GM18507 (cell line): ENCODE results near the gene BCR.

Experiments used
- DNase-seq: peaks from one replicate; pipeline ENCODE4 v3.0.0; 2011; ENCODE audit warnings: low read depth; ENCODE audit not compliant: insufficient read length; ENCODE audit errors: extremely low spot score
- FAIRE-seq: peaks from 2 replicates; lab custom pipeline; 2011; peaks lifted over from hg19 to GRCh38; lab: Jason Lieb, UNC

BCR gene

DNA sequence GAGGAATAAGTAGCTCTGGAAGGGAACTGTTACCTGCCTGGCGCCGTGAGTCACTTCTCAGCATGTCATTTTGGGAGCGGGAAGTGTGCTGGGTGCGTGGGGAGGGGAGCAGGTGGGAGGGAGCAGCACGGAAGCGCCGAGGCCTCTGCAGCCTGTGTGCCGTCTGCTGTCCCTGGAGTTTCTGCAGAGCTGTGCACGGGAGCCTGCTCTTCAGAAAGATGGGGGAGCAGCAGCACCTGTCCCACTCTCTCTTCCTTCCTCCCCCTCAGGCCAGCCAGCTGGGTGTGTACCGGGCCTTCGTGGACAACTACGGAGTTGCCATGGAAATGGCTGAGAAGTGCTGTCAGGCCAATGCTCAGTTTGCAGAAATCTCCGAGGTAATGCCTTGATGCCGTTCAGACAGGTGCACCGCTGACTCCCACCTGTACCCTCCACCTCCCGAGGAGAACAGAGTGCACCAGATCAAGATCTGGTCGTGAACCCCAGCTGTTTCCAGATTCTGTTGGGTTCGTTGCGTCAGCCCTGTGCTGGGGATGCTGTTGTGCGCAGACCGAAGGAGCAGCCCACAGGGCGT is 87.9 kb downstream of the BCR start:
- DNase-seq (no peak), FAIRE-seq (no peak)

DNA sequence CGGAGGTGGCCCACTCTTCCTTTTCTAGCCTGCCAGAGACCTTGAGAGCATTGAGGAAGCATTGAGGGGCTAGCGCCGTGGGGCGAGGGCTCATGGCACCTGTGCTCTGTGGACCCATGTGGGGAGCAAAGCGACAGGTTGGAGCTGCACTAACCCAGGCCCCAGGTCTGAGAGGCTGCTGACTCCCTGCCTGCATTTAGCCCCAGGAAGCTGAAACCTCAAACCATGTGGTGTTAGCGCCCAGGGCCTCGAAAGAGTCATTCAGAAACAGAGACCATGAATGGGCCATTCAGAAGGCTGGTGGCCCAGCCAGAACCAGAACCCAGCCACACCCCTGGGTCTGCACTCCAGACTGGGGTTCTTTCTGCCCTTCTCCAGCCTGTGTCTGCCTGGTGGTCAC is 88.6 kb downstream of the BCR start:
- FAIRE-seq, result no peak
- peak; percentile 46 for DNase-seq

DNA sequence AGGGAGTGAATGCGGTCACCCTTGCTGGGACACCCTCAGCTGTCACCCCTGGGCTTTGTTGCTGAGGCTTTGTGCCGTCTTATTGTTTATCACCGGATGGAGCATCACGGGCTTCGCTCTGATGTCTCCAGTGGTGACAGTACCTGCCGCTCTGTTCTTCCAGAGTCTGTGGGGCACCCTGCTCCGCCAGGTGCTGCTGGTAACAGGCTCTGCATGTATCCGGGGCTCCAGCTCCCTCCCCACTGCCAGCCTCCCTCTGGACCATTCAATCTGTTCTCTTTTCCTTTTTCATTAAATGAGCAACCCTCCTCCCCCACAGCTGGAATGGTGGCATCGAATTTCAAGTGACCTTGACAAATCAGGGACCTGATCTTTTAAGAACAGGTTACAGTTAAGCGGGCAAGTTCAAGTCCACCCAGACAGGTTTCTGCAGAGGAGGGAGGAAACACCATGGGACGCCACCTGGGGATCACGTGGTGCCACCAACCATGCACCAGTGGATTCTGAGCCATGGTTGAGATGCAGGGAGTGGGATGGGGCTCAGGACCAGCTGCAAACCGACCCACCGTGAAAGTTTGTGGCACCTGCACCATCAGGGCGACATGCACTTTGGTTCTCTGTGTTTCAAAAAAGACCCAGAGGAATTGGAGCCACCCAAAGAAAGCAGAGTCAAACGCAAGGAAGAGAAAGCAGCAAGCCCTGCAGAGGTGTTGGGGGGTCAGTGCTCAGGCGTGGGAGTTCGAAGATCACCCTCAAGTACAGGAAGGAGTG is 89.3 kb downstream of the BCR start:
- FAIRE-seq (no peak), DNase-seq (no peak)

DNA sequence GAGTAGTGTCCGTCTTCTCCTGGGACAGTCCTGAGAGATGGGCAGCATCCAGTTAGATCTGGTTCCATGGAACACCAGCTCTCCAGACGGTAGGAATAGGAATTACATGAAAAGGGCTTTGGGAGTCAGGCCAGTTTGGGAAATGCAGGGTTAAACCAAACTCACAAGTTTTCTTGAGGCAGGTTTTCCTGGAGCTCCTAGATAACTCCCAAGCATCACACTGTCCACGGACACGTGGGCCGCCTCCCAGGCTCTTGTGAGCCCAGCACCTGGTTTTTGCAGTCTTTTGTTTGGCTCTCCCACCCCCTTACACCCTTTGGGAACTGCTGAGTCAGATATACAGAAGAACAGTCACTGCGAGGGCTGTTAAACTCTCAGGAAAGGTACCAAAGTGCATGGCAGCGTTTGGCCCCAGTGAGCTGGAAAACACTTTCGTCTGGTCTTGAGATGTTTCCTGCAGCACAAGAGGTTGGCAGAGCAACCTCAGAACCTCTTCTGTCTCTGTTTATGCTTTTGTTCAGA is 90.0 kb downstream of the BCR start:
- FAIRE-seq (no peak), DNase-seq (no peak)

DNA sequence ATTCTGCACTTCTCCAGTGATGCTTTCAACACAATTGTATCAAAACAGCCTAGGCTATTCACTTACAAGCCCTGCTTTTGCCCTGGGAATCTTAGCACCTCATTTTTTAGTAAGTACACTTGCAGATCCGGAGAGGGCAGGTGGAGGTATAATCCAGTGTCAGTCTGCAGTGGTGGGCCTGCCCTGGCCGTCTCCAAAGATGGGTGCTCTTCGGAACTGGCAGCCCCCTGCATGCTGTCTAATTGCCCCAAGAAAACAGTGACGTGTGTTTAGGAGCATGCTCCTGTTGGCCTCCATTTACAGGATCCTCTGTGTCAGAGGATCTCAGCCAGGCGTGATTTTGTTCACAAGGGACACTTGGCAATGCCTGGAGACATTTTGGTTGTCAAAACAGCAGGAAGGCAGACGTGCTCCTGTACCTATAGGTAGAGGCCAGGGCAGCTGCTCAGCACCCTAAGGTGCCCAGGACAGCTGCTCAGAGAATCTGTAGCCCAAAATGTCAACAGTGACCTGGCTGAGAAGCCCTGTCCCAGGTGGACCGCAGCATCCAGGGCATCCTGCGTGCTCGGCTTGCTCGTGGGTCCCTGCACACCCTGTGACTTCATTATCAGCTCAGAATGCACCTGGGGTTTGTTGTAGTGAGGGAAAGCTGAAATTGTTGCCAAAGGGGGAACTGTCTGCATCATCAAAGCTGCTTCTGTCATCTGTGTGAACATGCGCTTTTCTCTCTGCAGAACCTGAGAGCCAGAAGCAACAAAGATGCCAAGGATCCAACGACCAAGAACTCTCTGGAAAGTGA is 90.7 kb downstream of the BCR start:
- FAIRE-seq, result no peak

DNA sequence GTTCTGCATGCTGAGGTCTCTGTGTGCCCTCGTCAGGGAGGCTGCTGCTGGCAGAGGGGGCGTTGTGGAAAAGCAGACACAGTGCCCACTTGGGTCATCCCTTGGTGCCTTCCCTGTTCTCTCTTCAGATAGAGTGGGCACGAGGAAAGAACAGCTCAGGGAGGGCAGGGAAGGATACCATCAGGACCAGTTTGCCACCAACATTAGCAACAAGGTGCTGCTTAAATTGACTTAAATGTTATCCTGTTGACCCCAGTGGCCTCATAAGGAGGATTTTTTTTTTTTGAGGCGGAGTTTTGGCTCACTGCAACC is 91.2 kb downstream of the BCR start:
- FAIRE-seq (no peak), DNase-seq (no peak)

More for the DNA sequence above, 90.7 kb downstream of the BCR start:
- DNase-seq, result no peak

DNA sequence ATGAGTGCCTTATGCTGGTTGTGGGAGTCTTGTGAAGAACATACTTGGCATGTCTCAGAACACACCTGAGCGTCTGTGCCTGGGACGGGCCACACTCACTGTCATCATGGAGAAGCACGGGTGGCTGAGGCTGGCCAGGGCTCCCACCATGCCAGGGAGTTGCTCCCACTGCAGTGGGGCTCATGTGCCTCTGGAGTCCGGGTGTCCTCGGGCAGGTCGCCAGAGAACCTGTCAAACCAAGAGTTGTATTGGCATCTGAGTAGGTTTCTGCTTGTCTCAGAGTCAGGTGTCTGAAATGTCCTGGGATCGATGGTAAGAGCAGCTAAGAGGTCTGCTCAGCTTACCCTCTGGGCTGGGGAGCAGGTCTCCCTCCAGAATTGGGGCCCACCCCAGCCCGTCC is 92.1 kb downstream of the BCR start:
- DNase-seq (no peak), FAIRE-seq (no peak)

DNA sequence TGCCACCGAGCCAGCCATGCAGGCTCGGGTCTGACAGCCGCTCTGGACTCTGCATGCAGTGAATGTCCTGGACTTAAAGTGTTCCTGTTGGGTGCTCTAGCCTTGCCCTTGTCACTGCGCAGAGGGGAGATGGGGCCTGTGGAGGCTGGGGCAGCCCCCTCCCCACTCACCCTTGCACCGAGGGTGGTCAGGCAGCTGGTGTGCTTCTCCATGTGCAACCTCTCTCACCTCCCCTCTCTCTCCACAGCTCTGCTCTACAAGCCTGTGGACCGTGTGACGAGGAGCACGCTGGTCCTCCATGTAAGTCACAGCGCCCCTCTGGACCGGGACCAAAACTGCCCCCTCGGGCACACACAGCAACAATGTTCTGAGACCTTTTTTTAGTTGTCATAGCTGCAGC is 92.5 kb downstream of the BCR start:
- FAIRE-seq (no peak), DNase-seq (no peak)

DNA sequence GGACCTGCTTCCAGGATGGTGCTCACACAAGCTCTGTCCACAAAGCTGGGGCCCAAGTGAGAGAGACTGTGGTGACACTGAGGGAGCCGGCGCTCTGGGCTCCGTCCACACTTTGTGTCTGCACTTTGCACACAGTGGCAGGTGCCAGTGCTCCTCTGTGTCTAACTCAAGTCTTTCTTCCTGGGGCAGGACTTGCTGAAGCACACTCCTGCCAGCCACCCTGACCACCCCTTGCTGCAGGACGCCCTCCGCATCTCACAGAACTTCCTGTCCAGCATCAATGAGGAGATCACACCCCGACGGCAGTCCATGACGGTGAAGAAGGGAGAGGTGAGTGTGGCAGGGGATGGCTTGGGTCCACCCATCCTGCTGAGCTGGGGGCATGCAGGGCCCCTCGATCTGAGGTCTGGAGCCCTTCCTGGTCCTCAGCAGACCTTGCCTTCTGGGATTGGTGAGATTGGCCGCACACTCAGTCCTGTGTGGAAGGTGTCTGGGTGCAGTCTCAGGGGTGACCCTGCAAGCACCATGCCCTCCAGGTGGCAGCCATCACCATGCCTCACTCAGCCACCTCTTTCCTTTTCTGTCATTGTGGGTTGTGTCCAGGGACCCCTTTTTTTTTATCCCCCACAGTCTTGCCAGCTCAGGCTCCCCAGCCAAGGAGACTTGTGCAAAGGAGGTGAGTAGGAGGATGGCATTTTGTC is 93.3 kb downstream of the BCR start:
- DNase-seq, result no peak
- no peak for FAIRE-seq

DNA sequence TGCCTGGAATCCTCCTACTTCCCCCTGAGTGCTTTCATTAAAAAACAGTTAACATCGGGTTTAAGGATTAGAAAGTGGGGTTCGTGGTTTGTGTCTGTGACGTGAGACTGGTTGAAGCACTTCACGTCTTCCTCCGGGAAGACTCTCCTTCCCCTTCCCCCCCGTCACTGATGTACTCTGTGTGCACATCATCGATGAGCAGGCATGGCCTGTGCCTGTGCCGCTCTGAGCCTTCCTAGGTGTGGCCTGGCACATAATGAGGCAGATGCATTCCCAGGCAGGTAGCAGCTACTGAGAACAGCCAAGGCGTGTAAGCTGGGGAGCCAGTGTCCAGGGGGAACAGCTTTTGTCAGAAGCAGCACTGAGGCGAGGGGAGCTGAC is 93.8 kb downstream of the BCR start:
- FAIRE-seq, result no peak

DNA sequence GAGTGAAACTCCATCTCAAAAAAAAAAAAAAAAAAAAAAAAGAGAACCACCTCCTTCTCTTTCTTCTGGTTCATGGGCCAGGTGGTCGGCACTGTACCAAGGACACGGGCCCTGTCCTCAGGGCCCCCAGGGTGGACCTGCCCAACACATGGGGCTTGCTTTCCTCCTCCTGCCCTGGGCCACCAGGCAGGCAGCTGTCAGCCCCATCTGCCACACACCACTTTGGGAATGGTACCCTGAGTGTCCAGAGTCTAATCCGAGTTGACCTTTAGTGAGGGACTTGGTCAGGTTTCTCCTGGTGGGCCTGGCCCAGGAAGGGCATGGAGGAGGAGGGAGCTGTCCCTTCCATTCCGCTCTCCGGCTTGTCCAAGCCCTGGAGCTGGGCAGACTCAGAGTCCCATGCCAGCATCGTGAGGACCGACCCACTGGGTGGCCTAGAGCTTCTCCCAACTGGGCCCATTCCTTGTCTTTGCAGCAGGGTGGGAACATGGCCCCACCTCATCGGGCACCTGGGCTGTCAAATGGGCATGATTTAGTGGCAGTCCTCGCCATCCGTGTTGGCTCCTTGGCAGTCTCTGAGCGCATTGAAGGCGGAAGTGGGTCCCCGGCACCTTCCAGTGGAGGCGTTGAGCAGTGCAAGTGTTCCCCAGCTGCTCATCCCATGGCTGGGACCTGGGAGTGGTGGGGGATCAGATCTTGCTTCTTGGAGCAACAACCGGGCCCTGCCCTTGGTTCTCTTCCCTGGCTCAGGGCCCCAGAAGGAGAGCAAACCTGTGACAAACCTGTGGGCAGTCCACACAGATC is 94.8 kb downstream of the BCR start:
- DNase-seq, result no peak

More for the DNA sequence above, 93.8 kb downstream of the BCR start:
- DNase-seq, result no peak

DNA sequence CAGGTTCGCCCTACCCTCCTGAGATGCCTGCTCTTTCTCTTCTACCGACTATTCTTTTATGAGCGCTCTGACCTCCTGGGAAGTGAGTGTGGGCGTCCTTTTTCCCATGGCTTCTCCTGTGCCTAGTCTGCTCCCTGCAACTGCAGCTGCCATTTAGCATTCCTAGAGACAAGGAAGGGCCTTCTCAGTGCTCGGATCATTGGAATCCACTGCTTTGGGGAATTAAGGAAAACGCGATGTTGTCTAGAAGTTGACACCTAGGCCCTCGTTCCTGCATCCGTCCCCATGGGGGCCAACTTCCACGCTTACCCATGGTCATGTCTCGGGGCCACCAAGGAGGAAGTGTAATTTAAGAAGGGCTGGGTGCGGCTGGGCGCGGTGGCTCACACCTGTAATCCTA is 95.4 kb downstream of the BCR start:
- FAIRE-seq, result no peak
- DNase-seq, result no peak

More for the DNA sequence above, 94.8 kb downstream of the BCR start:
- FAIRE-seq, result no peak

DNA sequence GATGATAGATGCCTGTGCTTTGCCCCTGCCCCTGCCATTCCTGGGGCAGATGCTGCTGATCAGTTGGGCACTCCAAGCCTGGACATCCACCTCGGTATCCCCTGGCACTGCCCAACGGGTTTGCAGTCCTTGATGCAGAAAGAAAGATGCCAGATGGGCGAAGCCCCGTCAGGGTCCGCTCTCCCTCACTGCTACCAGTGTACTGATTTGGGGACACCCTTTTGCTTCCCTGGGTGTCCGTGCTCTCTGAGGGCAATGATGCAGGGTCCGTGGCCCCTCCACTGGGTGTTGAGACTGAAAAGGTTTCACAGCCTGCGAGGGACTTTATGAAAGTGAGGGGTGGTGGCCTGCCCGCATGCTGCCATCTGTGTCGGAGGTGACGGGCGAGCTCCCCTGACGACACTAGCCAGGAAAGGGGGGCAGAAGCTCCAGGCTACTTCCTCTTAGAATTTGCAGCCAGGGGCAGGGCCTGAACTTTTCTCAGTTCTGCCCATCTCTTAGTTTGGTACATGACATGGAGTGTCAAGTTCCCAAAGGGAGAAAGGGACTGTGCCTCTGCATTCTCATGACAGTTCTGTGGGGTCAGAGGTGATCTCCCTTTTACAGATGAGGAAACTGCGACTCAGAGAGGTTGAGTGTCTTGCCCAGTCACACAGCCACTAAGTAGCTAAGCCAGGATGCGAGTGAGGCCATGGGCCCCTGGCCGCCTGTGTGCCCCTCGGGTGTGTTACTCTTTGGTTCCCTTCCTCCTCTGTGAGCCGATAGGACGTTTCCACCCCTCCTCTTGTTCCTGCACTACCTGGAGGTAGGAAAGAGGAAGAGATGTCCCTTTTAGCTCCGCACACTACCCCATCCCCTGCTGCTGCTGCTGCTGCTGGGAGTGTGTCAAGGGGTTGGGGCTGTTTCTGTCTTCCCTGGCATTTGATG is 96.6 kb downstream of the BCR start:
- no peak for DNase-seq
- FAIRE-seq, result no peak

DNA sequence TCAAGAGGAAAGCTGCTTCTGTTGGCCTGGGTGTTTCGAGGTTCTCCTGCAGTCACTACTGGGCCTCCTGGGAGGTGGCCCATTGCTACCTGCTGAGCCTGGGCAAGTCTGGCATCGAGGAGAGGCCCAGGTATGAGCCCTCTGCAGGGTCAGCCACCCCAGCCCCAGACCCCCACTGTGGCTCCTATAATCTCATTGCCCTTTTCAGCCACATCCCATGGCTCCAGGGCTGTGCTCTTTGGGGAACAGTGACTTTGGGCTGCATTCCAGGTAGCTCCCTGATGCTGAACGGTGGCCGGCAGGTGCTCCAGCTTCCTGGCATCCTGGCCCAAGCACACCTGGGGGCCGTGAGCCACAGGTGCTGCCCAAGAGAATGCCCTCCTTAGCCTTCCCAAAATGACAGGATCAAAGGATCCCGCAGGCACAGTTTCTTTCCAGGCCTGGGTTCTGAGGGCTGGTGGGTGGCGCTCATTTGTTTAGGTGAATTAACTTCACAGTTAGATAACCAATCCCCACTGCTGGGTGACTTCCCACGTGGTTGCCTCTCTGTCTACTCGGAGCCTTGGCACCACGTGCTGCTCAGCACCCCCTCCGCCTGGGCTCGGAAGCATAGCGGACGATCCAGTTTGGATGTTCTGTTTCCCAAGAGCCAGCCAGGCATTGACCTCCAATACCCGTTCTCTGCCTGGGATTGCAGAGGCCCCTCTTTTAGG is 97.4 kb downstream of the BCR start:
- no peak for FAIRE-seq
- DNase-seq, result no peak

DNA sequence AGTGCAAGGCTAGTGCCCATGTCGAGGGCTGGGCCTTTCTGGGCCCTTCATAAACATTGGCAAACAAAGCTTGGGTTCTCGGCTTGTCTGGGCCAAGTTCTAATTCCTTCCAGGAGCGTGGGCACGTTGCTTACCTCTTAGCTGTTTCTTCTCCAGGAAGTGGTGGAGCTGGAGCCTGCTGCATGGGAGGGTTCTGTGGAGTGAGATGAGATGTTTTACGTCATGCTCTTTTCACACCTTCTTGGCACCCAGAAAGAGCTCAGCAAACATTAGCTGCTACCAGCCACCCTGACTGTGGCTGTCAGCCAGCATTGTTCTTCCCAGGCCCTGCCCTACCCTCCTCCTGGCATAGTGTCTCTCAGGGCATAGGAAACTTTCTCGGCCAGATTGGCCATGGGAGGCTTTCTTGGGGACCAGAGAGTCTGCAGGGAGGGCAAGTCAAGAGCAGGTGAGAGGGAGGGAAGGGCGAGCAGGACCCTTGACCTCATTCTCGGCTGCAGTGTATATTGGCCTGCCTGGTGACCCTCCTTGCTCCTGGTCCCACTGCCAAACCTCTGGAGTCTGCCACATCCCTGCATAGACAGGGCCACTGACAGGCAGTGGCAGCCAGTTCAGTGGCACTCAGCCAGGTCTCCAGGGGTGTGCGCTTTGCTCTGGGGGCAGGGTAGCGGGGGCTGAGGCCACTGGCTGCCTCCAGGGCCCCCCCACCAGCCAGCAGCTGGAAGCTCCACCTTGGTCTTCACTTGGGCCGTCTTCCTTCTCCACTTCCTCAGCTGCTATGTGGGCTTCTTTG is 98.8 kb downstream of the BCR start:
- DNase-seq, result no peak
- FAIRE-seq, result no peak

DNA sequence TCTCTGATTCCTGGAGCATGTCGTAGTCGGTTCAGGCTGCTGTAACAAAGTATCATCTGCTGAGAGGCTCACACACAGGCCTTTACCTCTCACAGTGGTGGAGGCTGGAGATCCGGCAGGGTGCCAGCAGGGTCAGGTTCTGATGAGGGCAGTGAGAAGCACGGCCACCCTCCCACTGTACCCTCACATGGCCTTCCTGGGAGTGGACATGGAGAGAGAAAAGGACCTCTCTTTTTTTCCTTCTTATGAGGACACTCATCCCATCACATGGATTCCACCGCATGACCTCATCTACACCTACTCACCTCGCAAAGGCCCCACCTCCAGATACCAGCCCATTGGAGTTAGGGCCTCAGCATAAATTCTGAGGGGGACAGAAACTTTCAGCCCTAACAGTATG is 99.5 kb downstream of the BCR start:
- no peak for FAIRE-seq

More for the DNA sequence above, 99.5 kb downstream of the BCR start:
- no peak for DNase-seq
